NCI-H1092 treated with DMSO at 0.1 percent for 48 hours (cell line): ENCODE results near the gene YES1.
A peak's percentile ranks its signal among the peaks of the same experiment; 100 is the strongest.
"Not testable (repeated sequence)": the region's sequence is repeated elsewhere in the genome, so short reads cannot be mapped to it uniquely, and the experiment has no call there.

ENCODE experiments used
- DNase-seq: peaks from one replicate; lab custom pipeline; 2025; lab: John Stamatoyannopoulos, UW

YES1 gene

GRCh38 chr18:820591-821165 is 8.6 kb upstream of the YES1 start:
- DNase-seq: no peak

GRCh38 chr18:816869-817268 is 4.8 kb upstream of the YES1 start:
- no peak for DNase-seq

GRCh38 chr18:816088-816653 is 4.1 kb upstream of the YES1 start:
- no peak for DNase-seq

GRCh38 chr18:815353-815752 is 3.3 kb upstream of the YES1 start:
- DNase-seq: no peak

GRCh38 chr18:814300-815084 is 2.5 kb upstream of the YES1 start:
- DNase-seq: no peak

GRCh38 chr18:813172-814071 is 1.4 kb upstream of the YES1 start:
- no peak for DNase-seq

- peak; percentile 30 for DNase-seq
Observed at GRCh38 chr18:812376-813171, 532 bp upstream of the YES1 start.

GRCh38 chr18:811182-811891 is 705 bp downstream of the YES1 start:
- DNase-seq: no peak

- no peak for DNase-seq
Observed at GRCh38 chr18:809985-810642, 1.9 kb downstream of the YES1 start.

GRCh38 chr18:809228-809627 is 2.8 kb downstream of the YES1 start:
- DNase-seq: not testable (repeated sequence)

- no peak for DNase-seq
Observed at GRCh38 chr18:808502-808901, 3.5 kb downstream of the YES1 start.

GRCh38 chr18:808086-808485 is 4.0 kb downstream of the YES1 start:
- peak; percentile 51 for DNase-seq

GRCh38 chr18:805755-806110 is 6.3 kb downstream of the YES1 start:
- no peak for DNase-seq

- no peak for DNase-seq
Observed at GRCh38 chr18:805008-805754, 6.9 kb downstream of the YES1 start.

GRCh38 chr18:801137-801536 is 10.9 kb downstream of the YES1 start:
- no peak for DNase-seq

GRCh38 chr18:799943-800342 is 12.1 kb downstream of the YES1 start:
- DNase-seq: no peak

- DNase-seq: not testable (repeated sequence)
Observed at GRCh38 chr18:795383-795782, 16.7 kb downstream of the YES1 start.

- DNase-seq: no peak
Observed at GRCh38 chr18:789397-789796, 22.6 kb downstream of the YES1 start.

GRCh38 chr18:785242-785641 is 26.8 kb downstream of the YES1 start:
- no peak for DNase-seq
